Skin epidermis (tissue), 12 donors: Measurements from ENCODE around the gene ALKAL2.

Experiments used
- H3K27ac ChIP-seq, 21 experiments: fragments of 200-600 bp; sonication (generic) in 11 of 21; one replicate each; pipeline ENCODE4 v1.5.0; 2020; ENCODE audit warnings: mild to moderate bottlenecking in 3 of 21, inconsistent platforms in 2 of 21, moderate library complexity in 2 of 21
- H3K4me3 ChIP-seq, 7 experiments: fragments of 200-600 bp; sonication (generic) in 2 of 7; one replicate each; pipeline ENCODE4 v1.5.0; 2020; ENCODE audit warnings: inconsistent platforms in 2 of 7, mild to moderate bottlenecking in 2 of 7, moderate library complexity in 1 of 7

The ALKAL2 gene

DNA sequence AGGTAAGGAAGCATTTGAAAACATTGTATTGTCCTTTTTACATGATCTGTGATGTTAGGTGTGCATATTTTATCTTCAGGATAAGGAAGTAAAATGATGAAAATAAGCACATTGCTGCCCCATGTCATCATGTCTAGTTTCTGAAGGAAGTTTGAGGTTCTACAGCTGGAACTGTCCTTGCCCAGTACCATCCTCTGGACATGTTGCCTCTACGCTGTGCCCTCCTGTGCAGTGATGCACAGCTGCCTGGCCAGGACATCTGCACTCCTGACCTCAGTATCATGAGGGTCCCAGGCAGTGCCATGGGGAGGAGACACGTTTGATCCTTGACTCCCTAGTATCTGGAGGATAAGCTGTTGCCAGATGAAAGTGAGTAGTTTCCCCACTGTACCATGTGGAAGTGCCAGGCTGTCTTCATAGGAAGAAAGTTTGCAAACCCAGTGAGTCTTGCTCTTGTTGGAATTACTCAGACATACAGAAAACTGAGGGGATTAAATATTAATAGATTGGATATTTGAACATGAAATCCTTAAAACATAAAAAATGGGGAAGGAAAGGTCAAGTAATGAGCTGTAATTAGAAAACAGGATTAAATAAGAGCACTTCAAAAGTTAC is 9.5 kb downstream of the ALKAL2 start:
- no peak overlapping the region for H3K27ac ChIP-seq
- no peak overlapping the region for H3K4me3 ChIP-seq

DNA sequence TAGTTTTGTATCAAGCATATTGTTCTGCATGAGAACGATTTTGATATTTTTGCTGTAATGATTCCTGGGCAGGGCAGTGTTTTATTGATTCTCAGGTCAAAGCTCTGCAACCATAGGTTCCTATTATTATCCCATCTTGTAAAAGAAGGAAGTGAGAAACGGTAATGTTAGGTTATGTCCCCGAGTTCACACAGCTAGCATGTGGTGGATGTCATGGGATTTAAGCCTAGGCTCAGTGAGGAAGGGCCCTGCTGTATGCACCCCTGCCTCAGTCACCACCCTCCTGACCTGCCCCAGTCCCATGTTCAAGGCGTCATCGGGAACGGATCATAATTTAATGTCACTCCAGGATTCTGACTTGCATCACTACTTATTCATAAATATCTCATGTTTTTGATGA is 12.4 kb downstream of the ALKAL2 start:
- no peak overlapping the region for H3K4me3 ChIP-seq
- H3K27ac ChIP-seq: no peak overlapping the region

DNA sequence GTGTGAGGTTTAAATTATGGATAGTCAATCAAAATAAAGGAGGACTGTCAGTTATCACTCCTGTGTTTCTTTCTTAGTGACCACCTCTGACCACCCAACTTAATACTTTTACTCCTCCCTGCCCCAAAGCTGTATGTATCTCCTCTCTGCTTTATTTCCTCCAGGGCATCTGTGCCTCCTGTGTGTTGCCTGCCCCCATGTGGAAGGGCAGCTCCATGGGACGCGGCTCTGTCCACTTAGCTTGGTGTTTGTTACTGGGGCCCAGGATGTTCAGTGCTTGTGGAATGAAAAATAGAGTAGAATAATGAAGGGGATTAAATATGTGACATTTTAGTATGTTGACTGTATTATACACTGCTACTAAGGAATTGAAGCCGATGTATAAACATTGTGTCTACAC is 13.4 kb downstream of the ALKAL2 start:
- Histone ChIP-seq H3K27ac (no peak overlapping the region), H3K4me3 (no peak overlapping the region)

DNA sequence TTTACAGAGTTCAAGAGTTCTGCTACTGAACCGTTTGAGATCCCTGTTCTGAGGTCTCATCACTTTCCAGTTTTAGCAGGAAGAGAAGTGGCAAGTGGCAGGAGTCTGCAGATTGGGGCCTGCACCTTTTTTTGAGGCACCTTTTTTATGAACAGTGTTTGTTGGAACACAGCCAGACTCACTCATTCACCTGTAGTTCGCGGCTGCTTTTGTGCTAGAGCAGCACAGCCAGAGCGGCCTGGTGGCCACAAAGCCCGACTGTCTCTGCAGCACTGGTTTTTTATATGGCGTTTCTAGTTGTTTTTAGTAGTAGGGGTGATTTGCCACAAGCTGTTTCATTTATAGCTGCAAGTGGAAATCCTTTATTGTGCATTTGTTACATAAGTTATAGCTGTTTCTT is 14.6 kb downstream of the ALKAL2 start:
- Histone ChIP-seq H3K4me3 (no peak overlapping the region), H3K27ac (no peak overlapping the region)

DNA sequence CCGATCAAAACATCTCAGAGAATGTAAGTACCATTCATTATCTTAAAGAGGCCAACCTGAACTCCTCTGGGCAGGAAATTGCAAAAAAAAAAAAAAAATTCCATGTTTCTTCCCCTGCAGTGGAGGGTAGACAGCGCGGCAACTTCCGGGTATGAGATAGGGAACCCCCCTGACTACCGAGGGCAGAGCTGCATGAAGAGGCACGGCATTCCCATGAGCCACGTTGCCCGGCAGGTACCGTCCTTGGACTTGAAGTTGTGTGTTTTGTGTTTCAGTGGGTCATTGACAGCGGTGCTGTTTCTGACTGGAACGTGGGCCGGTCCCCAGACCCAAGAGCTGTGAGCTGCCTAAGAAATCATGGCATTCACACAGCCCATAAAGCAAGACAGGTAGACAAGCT is 16.0 kb downstream of the ALKAL2 start:
- Histone ChIP-seq H3K27ac (no peak overlapping the region), H3K4me3 (no peak overlapping the region)

DNA sequence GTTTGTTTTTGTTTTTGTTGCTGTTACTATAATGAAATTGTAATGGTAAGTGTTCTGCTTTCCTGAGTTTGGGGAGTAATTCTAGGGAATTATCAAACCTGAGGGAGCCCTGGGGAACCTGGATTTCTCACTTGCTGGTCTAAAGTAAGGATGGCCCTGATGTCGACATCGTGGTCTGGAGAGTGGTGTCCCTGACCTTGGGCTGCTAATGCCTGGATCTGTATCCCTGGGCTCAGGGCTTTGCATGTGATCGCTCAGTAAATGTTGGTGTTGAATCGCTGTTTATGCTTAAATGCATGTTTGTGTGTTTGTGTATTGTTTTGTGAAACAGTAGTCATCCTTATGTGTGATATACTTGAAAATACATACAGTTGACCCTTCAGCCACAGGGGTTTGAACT is 17.0 kb downstream of the ALKAL2 start:
- H3K4me3 ChIP-seq: no peak overlapping the region

DNA sequence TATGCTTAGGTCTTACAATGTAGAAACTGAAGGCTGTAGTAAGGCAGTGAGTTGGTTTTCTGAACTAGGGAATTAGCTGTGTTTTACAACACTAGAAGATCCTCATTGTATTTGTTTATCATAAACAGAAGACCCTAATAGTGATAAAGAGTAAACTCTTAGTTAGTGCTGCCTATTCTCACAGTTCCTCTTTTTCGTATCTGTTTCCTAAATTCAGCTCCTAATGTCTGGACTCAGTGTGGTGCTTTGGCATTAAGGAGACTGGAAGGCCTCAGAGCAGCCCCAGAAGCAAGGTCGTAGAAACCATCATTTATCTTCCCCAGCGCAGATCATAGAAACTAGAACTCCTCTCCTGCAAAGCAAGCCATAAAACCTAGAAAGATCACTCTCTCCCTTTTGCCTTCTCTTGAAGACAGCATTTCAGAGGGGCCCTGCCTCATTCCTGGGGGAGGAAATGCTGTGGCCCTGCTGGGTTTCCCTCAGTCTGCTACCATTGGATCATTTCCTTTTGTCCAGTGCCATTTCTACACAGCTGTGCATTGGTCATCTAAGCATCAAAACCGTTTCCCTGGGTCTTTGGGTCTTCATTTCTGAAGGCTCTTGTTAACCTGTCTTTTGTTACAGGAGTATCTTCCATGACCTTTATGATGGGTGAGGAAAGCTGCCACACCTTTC is 18.4 kb downstream of the ALKAL2 start:
- H3K4me3 ChIP-seq: no peak overlapping the region

More for the DNA sequence above, 17.0 kb downstream of the ALKAL2 start:
- no peak overlapping the region for H3K27ac ChIP-seq

DNA sequence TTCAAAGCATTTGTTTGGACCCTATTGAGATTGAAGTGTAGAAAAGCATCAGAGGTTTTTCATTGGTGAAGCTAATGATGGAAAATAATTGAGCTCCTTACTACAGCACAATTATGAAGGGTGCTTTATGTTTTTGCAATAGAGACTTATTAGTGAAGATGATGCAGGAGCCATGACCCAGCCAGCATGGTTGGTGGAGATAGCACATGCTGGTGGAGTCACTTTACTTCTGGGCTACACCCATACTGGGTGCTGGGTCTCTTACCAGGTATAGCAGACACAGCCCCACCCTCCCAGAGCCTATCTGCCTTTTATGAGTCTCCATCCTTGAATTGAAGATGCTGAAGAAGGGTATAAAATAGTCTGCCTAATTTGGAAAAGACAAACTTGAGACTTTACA is 19.6 kb downstream of the ALKAL2 start:
- H3K27ac ChIP-seq: no peak overlapping the region

More for the DNA sequence above, 18.4 kb downstream of the ALKAL2 start:
- no peak overlapping the region for H3K27ac ChIP-seq

DNA sequence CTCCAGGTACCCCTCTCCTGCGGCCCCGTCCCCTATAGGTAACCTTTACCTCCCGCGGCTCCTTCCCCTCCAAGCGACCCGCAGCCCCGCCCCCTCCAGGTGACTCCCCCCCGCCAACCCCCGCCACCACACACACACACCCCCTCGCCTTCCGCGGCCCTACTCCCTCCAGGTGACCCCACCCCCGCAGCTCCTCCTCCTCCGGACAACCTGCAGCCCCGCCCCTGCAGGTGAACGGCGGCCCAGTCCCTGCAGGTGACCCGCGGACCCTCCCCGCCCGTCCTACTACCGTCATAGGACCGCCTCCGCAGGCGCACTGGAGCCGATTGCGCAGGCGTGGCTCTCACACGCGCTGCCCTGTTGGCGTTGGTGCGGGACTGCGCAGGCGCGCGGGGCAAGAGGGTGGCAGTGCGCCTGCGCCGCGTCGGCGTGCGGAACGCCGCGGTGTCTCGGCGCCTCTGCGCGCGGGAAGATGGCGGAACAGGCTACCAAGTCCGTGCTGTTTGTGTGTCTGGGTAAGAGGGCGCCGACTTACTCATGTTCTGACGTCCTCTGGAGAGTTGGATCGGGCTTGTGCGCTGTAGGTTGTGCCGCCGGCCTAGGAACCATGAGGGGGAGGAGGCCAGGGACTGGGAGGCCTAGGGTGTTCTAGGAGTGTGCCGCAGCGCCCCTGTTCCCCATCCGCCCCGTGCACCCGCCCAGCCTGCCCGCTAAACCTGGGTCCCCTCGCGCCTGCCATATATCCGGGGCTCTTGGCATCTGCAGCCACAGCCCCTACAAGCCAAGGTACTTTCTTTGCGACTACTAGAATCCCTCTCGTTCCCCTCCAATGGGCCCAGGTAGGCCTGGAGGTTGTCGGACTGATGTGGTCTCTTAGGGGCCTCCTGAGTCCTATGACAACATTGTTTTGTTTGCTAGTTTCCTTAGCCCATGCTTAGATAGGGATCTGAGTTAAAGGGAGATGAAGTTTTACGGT is 23.1 kb downstream of the ALKAL2 start, which contains the start of gene ACP1:
Gene ACP1 (plus strand): TSS at position 455 of the 976 bp plus-strand sequence. CDS start 18 bp downstream, at position 473.
- Histone ChIP-seq H3K27ac (peak within 1 kb of the TSS; percentile 66 to 94 (median 90)), H3K4me3 (peak within 1 kb of the TSS; percentile 69 to 92 (median 83))

More for the DNA sequence above, 19.6 kb downstream of the ALKAL2 start:
- H3K4me3 ChIP-seq: no peak overlapping the region

DNA sequence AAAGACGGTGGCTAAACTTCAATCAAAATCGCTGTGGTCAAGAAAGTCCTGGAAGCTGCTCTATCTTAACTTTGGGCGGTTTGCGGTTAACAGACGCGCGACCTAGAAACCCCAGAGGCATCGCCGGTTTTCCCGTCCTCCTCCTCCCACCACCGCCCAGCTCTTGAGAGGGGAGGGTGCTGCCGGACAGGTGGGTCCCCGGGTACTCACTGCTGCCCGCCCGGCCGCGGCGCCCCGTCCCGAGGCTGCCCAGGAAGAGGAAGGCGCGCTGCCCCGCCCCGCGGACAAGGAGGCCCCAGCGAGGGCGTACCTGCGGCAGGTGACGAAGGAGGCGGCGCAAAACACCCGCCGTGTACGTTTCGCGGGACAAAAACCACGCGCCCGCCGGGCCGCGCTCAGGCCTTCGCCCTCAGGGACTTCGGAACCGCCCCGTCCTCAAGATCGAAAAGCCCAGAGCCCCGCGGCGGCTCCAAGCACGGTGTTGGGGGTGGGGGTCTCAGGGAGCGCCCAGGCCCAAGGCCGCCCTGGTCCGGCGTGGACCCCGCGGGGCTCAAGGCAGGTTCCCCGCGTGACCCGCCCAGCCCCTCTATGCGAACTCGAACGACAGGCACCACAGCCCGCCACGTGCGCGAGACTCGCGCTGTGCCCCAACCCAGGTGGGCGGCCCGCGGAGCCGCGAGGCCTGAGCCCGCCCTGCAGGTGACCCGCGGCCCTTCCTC is 24.0 kb downstream of the ALKAL2 start, which contains the start of gene SH3YL1:
Gene SH3YL1 (minus strand): TSS at position 259 of the 719 bp plus-strand sequence. CDS start 48 bp downstream, at position 211.
- peak within 1 kb of the TSS; percentile 69 to 92 (median 83) for H3K4me3 ChIP-seq
- H3K27ac ChIP-seq: peak within 1 kb of the TSS; percentile 66 to 94 (median 90)

DNA sequence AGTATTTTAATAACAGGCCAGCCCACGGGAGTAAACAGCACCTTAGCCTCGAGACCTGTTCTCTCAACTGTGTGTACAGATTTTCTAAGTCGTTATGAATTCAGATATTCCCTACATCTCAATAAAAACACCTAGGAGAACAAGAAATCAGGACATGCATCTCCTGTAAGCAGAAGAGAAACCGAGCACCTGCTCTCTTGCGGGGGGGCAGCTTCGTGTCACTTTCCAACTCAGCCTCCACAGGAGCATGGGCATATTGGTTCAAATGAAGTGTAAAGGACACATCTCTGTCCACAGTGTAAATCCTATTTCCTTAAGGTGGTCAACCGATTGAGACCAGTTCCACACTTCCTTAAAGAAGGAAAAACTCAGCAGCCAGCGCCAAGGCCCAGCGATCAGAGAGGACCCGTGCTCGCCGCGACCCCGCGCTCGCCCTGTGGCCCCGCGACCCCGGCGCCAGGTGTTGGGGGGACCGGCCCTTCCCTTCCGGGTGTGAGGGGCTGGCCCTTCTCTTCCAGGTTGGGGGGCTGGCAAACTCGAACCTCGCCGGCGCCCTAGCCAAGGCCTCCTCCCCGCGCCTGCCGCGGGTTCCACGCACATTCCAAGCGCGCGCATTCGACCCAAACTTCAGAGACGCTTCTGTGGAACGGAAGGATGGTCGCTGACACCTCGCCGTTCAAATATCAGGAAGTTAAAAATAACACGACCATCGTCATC is 24.7 kb downstream of the ALKAL2 start:
- peak overlapping the region; percentile 69 to 92 (median 83) for H3K4me3 ChIP-seq
- peak overlapping the region in 14 of 21 experiments; percentile 79 to 94 (median 90) for H3K27ac ChIP-seq

DNA sequence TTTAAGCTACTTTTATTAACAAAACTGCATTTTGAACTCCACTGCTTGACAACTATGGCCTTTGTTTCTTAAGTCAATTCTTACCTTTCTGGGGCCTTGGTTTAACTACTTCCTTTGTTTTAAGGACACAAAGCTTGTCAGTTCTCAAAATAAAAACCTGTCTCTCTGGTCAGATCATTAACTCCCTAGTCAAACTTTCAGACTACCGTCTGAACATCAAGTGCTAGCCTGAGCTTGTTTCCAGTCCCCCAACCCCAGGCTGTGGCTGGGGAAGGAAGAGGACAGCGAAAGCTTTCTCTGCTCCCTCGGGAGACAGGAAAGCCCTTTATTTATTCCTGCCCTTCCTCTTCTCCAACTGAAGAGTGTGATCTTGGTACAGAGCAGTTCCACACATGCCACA is 25.8 kb downstream of the ALKAL2 start:
- Histone ChIP-seq H3K4me3 (no peak overlapping the region), H3K27ac (no peak overlapping the region)

DNA sequence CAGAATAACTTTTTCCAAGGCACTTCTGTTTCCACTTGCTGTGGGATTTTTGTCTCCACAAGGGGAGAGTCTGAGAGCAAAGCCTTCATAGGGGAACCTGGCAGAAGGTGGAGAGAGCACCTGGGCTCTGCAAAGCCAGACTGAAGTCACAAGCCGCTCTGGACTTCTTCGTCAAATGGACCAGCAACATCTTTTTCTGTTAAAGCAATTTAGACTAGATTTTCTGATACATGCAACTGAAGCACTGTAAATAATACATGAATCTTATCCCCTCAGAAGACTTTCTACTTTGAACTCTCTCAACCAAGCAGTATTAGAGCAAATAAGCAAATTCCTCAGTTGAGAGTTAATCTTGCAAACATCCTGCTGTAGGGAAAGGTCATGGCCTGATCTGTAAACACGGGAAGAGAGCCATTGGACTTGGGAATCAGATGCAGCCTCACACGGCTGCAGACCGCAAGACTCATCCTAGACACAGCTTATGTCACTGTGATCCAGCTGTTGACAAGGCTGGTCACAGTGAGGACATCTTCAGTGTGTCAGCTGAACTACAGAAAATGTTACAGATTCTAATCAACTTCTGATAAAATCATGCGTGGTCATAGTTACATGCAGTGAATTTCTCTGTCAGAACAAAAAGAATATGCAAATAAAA is 27.3 kb downstream of the ALKAL2 start:
- Histone ChIP-seq H3K27ac (no peak overlapping the region), H3K4me3 (no peak overlapping the region)

DNA sequence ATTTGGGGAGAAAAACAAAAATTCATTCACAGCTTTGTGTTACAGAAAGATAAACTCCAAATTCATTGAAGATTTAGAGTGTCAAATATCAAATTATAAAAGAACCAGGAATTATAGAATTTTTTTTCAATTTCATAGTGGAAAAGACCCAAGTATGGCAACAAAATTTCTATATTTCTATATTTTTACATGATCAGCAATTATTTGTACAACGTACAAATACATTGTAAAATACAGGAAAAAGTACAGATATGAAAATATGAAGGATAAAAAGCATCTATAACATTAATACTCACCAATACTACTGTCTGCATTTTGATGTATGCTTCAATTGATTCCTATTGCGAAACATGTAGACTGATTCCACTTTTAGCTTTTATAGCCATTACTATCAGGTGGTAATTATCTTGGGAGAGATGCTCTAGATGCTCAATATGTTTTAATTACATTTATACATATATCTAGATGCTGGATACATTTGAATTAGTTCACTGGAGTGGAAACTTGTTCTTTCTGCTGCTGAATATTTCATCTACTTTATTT is 28.0 kb downstream of the ALKAL2 start:
- no peak overlapping the region for H3K4me3 ChIP-seq
- no peak overlapping the region for H3K27ac ChIP-seq

DNA sequence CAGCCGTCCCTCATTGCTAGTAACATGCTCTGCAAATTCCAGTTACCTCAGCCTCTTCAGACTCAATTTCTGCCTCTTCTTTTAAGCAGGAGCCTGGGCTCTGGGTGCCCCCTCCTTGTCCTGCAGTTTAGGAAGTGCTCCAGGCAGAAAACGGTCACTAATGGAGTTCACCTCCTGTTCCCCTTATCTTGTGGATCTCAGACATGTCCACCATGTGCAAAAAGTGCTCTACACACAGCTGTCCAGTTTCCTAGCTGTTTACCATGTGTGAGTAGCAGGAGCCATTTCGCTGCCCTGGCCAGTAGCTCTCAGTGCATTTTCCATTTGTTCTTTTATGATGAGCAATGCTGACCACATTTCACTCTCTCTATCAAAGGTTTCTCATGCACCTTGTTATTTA is 29.0 kb downstream of the ALKAL2 start:
- Histone ChIP-seq H3K4me3 (no peak overlapping the region), H3K27ac (no peak overlapping the region)

DNA sequence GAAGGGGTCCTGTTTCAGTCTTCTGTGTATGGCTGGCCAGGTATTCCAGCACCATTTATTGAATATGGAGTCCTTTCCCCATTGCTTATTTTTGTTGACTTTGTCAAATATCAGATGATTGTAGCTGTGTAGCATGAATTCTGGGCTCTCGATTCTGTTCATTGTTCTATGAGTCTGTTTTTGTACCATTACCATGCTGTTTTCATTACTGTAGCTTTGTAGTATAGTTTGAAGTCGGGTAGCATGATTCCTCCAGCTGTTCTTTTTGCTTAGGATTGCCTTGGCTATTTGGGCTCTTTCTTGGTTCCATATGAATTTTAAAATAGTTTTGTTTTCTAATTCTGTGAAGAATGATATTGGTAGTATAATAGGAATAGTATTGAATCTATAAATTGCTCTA is 30.0 kb downstream of the ALKAL2 start:
- no peak overlapping the region for H3K27ac ChIP-seq
- no peak overlapping the region for H3K4me3 ChIP-seq

DNA sequence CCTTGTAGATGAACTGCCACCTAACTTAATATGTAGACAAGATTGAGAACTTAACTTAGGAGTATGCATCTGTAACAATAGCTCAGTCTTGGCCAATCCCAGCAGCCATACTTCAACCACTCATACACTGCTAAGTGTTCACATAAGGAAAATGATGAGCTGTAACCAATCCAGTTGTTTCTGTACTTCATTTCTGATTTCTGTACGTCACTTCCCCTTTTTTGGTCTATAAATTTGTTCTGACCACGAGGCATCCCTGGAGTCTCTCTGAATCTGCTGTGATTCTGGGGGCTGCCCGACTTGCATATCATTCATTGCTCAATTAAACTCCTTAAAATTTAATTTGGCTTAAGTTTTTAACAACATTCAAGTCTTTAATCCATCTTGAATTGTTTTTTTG is 30.5 kb downstream of the ALKAL2 start:
- no peak overlapping the region for H3K4me3 ChIP-seq
- H3K27ac ChIP-seq: no peak overlapping the region

DNA sequence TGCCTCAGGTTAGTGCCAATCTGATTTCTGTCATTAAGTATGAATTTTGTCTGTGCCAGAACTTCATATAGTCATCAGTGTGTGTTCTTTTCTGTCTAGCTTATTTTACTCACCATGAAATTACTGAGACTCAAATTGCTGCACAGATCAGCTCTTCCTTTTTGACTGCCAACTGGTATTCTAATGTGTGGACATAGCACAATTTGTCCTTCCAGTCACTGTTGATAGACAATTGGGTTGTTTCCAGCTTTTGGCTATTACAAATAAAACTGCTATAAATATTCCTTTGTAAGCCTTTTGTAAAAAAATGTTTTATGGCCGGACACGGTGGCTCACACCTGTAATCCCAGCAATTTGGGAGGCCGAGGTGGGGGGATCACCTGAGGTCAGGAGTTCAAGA is 31.8 kb downstream of the ALKAL2 start:
- Histone ChIP-seq H3K27ac (no peak overlapping the region), H3K4me3 (no peak overlapping the region)
